Skeletal muscle satellite cell (primary cell): ENCODE results near the gene FRMD4A.
"Not testable (repeated sequence)": the region's sequence is repeated elsewhere in the genome, so short reads cannot be mapped to it uniquely, and the experiment has no call there.

Experiments used
- H3K27me3 ChIP-seq: 2 replicates; pipeline ENCODE4 v1.7.0; 2013; ENCODE audit warnings: low read length; ENCODE audit not compliant: control insufficient read depth, insufficient read depth
- H3K36me3 ChIP-seq: 2 replicates; pipeline ENCODE4 v1.7.0; 2013; ENCODE audit warnings: mild to moderate bottlenecking, control low read depth, low read length; ENCODE audit not compliant: insufficient read depth
- H3K4me1 ChIP-seq: 2 replicates; pipeline ENCODE4 v1.7.0; 2013; ENCODE audit warnings: low read length; ENCODE audit not compliant: control insufficient read depth, insufficient read depth
- H3K4me2 ChIP-seq: 2 replicates; pipeline ENCODE4 v1.7.0; 2013; ENCODE audit warnings: mild to moderate bottlenecking, low read length
- H3K4me3 ChIP-seq: 2 replicates; pipeline ENCODE4 v1.7.0; 2013; ENCODE audit warnings: low read length
- H3K9ac ChIP-seq: 2 replicates; pipeline ENCODE4 v1.7.0; 2013; ENCODE audit warnings: mild to moderate bottlenecking, low read depth, low read length, moderate library complexity
- H3K9me3 ChIP-seq: replicated peaks from 2 replicates; pipeline ENCODE4 v1.7.0; 2013; ENCODE audit warnings: mild to moderate bottlenecking, control low read depth, low read length

FRMD4A gene

GRCh38 chr10:14235566-14236195, 95.0 kb downstream of the FRMD4A start:
- Histone ChIP-seq H3K4me1 (no peaks in the 10 kb centered on the region), H3K36me3 (no peaks in the 10 kb centered on the region), H3K27me3 (peaks cover 68% of the 10 kb centered on the region), H3K9me3 (no peaks in the 10 kb centered on the region), H3K4me3 (no peak overlapping the region), H3K9ac (no peak overlapping the region), H3K4me2 (no peak overlapping the region)

GRCh38 chr10:14233566-14233965, 97.2 kb downstream of the FRMD4A start:
- Histone ChIP-seq H3K36me3 (no peaks in the 10 kb centered on the region), H3K4me1 (no peaks in the 10 kb centered on the region), H3K4me3 (no peak overlapping the region), H3K9me3 (no peaks in the 10 kb centered on the region), H3K9ac (no peak overlapping the region), H3K4me2 (no peak overlapping the region), H3K27me3 (peaks cover 59% of the 10 kb centered on the region)

DNA sequence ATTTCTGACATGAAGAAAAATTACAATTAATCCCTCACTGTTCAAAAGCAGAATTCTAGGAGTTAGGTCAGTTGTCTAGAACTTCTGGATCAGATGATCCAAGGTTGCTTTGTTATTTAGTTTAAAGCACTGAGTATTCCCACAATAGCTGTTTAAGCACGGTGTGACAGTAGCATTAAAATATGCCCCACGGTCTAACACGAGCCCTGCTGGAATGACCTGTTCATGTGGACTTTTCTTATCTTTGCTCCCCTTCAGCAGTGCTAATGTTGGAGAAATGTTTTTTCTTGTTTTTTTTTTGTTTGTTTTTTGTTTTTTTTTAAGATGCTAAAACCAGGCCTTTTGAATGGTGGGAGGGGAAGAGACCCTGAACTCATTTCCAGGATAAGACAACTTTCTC, 101.9 kb downstream of the FRMD4A start:
- not testable (repeated sequence) for H3K4me3 ChIP-seq

GRCh38 chr10:14225379-14225778, 105.3 kb downstream of the FRMD4A start:
- peaks cover 40% of the 10 kb centered on the region for H3K27me3 ChIP-seq
- H3K4me2 ChIP-seq: no peak overlapping the region
- H3K4me1 ChIP-seq: no peaks in the 10 kb centered on the region
- no peak overlapping the region for H3K4me3 ChIP-seq
- H3K9ac ChIP-seq: no peak overlapping the region
- H3K36me3 ChIP-seq: no peaks in the 10 kb centered on the region
- no peaks in the 10 kb centered on the region for H3K9me3 ChIP-seq

More for the DNA sequence above, 101.9 kb downstream of the FRMD4A start:
- H3K27me3 ChIP-seq: peaks cover 48% of the 10 kb centered on the region
- H3K9me3 ChIP-seq, H3K36me3 ChIP-seq, H3K4me2 ChIP-seq, H3K4me1 ChIP-seq, H3K9ac ChIP-seq: not testable (repeated sequence)

DNA sequence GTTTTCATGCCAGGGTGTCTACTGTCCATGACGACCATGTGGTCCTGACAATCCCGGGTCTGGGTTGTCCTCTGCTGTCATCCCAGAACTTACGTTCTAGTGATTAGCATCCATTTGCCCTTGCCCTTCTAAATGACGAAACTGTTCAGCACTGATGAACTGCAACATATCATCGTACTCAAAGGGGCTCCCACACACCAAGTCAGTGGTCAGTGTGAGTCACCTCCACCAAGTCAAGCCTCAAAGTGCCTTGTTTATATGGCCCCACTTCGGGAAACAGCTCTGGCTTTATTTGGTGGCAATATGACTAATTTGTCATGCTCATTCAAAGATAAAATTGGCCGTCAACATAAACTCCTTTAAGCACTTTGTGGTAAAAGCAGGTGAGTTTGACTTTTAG, 110.7 kb downstream of the FRMD4A start:
- H3K36me3 ChIP-seq: no peaks in the 10 kb centered on the region
- H3K9me3 ChIP-seq: no peaks in the 10 kb centered on the region
- H3K27me3 ChIP-seq: peaks cover 52% of the 10 kb centered on the region
- no peak overlapping the region for H3K4me3 ChIP-seq
- no peak overlapping the region for H3K4me2 ChIP-seq
- no peak overlapping the region for H3K9ac ChIP-seq
- H3K4me1 ChIP-seq: no peaks in the 10 kb centered on the region

DNA sequence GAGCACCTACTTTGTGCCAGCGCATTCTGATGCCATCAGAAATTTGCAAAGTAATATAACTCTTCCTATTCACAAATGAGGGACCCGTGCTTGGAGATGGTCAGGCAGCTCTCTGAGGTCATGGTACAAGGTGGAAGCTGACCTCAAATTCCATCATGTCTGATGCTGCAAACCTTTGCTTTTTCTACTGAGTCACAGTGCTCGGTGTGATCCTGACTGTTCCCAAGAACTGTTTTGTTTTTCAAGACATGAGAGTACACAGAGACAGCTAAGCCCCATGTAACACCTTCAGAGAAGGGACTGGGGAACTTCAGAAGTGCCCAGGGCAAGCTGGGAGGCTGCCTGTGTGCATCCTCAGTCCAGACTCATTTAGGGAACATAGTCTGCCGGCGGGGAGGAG, 111.3 kb downstream of the FRMD4A start:
- Histone ChIP-seq H3K9ac (no peak overlapping the region), H3K9me3 (no peaks in the 10 kb centered on the region), H3K36me3 (no peaks in the 10 kb centered on the region), H3K4me3 (no peak overlapping the region), H3K4me1 (no peaks in the 10 kb centered on the region), H3K4me2 (no peak overlapping the region), H3K27me3 (peaks cover 51% of the 10 kb centered on the region)

DNA sequence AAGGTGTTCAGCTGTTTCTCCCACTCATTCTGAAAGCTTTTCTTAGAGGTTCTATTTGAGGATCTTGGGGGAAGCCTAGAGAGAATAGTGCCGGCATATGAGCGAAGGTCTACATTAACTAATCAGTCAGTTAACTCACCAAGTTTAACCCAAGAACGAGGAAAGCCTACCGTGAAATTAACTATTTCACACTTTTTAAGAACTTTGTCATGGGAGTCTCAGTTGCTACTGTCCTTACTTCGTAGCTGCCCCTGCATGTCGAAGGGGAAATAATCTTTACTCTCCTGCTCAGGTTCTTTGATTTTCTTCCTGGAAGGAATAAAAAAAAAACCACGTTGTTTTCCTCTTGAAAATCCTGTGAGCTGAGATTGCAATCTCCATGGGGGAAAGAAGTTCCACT, 115.1 kb downstream of the FRMD4A start:
- Histone ChIP-seq H3K9ac (no peak overlapping the region), H3K4me3 (no peak overlapping the region), H3K36me3 (no peaks in the 10 kb centered on the region), H3K4me2 (no peak overlapping the region), H3K9me3 (no peaks in the 10 kb centered on the region), H3K27me3 (peaks cover 50% of the 10 kb centered on the region), H3K4me1 (no peaks in the 10 kb centered on the region)

GRCh38 chr10:14213703-14214102, 117.0 kb downstream of the FRMD4A start:
- H3K4me1 ChIP-seq, H3K4me3 ChIP-seq, H3K9me3 ChIP-seq, H3K4me2 ChIP-seq, H3K9ac ChIP-seq, H3K36me3 ChIP-seq: not testable (repeated sequence)
- peaks cover 46% of the 10 kb centered on the region for H3K27me3 ChIP-seq

DNA sequence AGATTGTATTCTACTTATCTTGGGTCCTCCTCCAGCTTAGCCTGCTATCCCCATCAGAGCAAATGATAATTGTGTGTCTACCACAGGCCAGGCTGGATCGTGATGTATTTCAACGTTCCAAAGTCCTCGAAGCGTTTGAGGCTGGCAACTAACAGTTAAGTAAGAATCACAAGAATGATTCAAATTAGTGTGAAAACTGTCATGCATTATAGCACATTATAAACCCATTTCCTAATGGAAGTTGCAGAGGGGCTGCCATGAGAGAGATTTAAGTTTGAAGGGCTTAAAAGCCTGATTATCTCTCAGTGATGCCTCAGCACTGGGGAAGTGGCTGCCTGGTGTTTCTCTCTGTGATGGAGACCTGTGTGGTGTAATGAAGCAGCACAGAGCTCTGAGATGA, 119.1 kb downstream of the FRMD4A start:
- peaks cover 47% of the 10 kb centered on the region for H3K27me3 ChIP-seq
- H3K9me3 ChIP-seq: no peaks in the 10 kb centered on the region
- no peaks in the 10 kb centered on the region for H3K4me1 ChIP-seq
- H3K9ac ChIP-seq: no peak overlapping the region
- H3K36me3 ChIP-seq: no peaks in the 10 kb centered on the region
- no peak overlapping the region for H3K4me2 ChIP-seq
- H3K4me3 ChIP-seq: no peak overlapping the region

DNA sequence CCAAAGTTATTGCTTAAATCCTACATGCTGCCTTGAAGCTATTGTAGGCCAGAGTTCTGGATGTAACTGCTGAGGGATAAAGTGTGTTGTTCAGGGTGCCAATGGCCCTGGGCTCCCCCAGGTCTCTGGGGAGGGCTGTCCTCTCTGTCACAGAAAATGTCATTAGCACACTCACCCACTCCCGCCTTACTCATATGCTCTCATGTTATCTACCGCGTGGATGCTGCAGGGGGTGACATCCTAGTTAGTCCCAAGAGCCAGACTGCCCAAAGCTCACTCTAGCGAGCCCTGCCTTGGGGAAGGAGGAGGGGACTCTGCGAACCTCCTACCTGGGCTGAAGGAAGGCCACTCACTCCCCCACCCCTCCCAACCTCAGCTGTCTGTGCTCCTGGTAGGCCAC, 122.5 kb downstream of the FRMD4A start:
- H3K4me3 ChIP-seq: no peak overlapping the region
- H3K9me3 ChIP-seq: no peaks in the 10 kb centered on the region

DNA sequence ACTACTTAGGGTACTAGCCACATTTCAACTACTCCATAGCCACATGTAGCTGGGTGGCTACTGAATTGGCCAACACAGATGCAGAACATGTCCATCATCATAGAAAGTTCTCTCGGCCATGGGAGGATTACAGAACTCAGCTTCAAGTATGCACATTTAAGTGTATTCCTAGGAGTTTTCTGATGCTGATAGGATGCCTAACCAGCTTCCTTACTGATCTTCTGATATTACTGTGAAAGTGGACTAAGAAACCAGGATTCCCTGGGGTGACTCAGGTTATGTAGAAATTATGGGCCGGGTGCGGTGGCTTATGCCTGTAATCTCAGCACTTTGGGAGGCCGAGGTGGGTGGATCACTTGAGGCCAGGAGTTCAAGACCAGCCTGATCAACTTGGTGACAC, 125.5 kb downstream of the FRMD4A start:
- H3K36me3 ChIP-seq: no peaks in the 10 kb centered on the region
- peaks cover 47% of the 10 kb centered on the region for H3K27me3 ChIP-seq
- no peaks in the 10 kb centered on the region for H3K9me3 ChIP-seq
- peaks cover 4% of the 10 kb centered on the region for H3K4me1 ChIP-seq
- no peak overlapping the region for H3K4me2 ChIP-seq
- H3K9ac ChIP-seq: no peak overlapping the region
- no peak overlapping the region for H3K4me3 ChIP-seq

More for the DNA sequence above, 122.5 kb downstream of the FRMD4A start:
- Histone ChIP-seq H3K4me2 (no peak overlapping the region), H3K27me3 (peaks cover 41% of the 10 kb centered on the region), H3K4me1 (no peaks in the 10 kb centered on the region), H3K36me3 (no peaks in the 10 kb centered on the region), H3K9ac (no peak overlapping the region)

GRCh38 chr10:14200698-14201544, 129.8 kb downstream of the FRMD4A start:
- Histone ChIP-seq H3K27me3 (peaks cover 56% of the 10 kb centered on the region), H3K9me3 (no peaks in the 10 kb centered on the region), H3K4me1 (peaks cover 4% of the 10 kb centered on the region), H3K9ac (no peak overlapping the region), H3K4me3 (no peak overlapping the region), H3K4me2 (no peak overlapping the region), H3K36me3 (no peaks in the 10 kb centered on the region)
